Measurements from ENCODE around the gene GSTM1. TPM values are rescaled to one million over a fixed set of nuclear protein-coding genes. Genes with fewer than 3 reads are reported as not detected.
"Not testable (repeated sequence)": the region's sequence is repeated elsewhere in the genome, so short reads cannot be mapped to it uniquely, and the experiment has no call there.

GSTM1 gene
- total and polyA plus RNA-seq, 2 of the 8 experiments (the other 6 are each of a cell fraction or from before 2014, with no cell fraction given): 16.7 to 42.5 TPM

DNA sequence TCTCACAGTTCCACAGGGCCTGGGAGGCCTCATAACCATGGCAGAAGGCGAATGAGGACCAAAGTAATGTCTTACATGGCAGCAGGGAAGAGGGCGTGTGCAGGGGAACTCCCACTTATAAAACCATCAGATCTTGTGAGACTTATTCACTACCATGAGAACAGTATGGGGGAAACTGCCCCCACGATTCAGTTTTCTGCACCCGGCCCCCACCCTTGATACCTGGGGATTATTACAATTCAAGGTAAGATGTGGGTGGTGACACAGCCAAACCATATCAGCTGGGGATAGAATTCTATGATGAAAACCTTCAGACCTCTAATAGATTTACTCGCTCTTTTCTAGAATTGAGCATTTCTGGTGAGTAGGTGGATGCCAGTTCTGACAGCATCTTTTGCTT is 6.8 kb downstream of the GSTM1 start:
- H3K4ac ChIP-seq (replicated peaks; ENCODE audit: insufficient read length, low read depth, low read length); H4K5ac ChIP-seq (ENCODE audit: insufficient read length, low read depth, low read length); H2BK5ac ChIP-seq (ENCODE audit: low read depth, low read length); H3K79me1 ChIP-seq (ENCODE audit: low read depth, low read length); H2BK20ac ChIP-seq (ENCODE audit: low read length); H3K4me2 ChIP-seq (ENCODE audit: insufficient read depth in 1 of 2, low read depth in 2 of 2, low read length in 2 of 2); H3K18ac ChIP-seq (ENCODE audit: extremely low read depth, low read length); H2BK120ac ChIP-seq (replicated peaks; ENCODE audit: low read depth, low read length); H3K4me3 ChIP-seq (ENCODE audit: extremely low read depth in 1 of 4, insufficient read depth in 2 of 4, low read depth in 3 of 4, low read length in 4 of 4); CTCF ChIA-PET (ENCODE audit: partially characterized antibody); H3K14ac ChIP-seq (ENCODE audit: insufficient read length); H3K56ac ChIP-seq (replicated peaks; ENCODE audit: insufficient read length, low read depth, low read length); H2AK5ac ChIP-seq (ENCODE audit: low read depth, low read length); H3K36me3 ChIP-seq (ENCODE audit: control insufficient read depth in 2 of 4, insufficient read depth in 4 of 4, low read length in 3 of 4); H3K27ac ChIP-seq (ENCODE audit: low read depth, low read length); H3K9ac ChIP-seq (replicated peaks in 1 of 4; ENCODE audit: extremely low read depth in 1 of 4, low read depth in 3 of 4, low read length in 3 of 4); H4K91ac ChIP-seq (replicated peaks; ENCODE audit: insufficient read length, low read length); H4K20me1 ChIP-seq (replicated peaks in 1 of 2; ENCODE audit: control insufficient read depth in 1 of 2, insufficient read depth in 2 of 2, low read length in 2 of 2); FAIRE-seq; H3K4me1 ChIP-seq (replicated peaks in 1 of 4; ENCODE audit: control insufficient read depth in 3 of 4, insufficient read depth in 4 of 4, low read length in 3 of 4); H3K27me3 ChIP-seq (replicated peaks in 1 of 4; ENCODE audit: control insufficient read depth in 3 of 4, extremely low read depth in 1 of 4, insufficient read depth in 3 of 4, low read length in 3 of 4); H2BK12ac ChIP-seq (ENCODE audit: low read depth, low read length); POLR2A ChIA-PET (ENCODE audit: partially characterized antibody); H2AFZ ChIP-seq (ENCODE audit: low read length); DNase-seq (ENCODE audit: low read depth in 1 of 2, low spot score in 2 of 2); H3K23ac ChIP-seq (ENCODE audit: insufficient read length); H3K23me2 ChIP-seq (ENCODE audit: low read depth, low read length); H2BK15ac ChIP-seq (ENCODE audit: low read length); H3K79me2 ChIP-seq (ENCODE audit: control insufficient read depth in 1 of 2, insufficient read depth in 2 of 2, low read length in 2 of 2); H3K9me3 ChIP-seq (ENCODE audit: insufficient read depth in 2 of 2, low read depth in 1 of 2, low read length in 1 of 2); H4K8ac ChIP-seq (ENCODE audit: extremely low read depth, insufficient read depth, low read length): not testable (repeated sequence)
- WGBS, 2 experiments (ENCODE audit: extremely low coverage in 1 of 2, insufficient coverage in 1 of 2, insufficient read length in 1 of 2, insufficient replicate concordance in 2 of 2, low coverage in 1 of 2, low lambda C conversion rate in 2 of 2, missing lambda C conversion rate in 1 of 2): 80% methylated on average over 5 of the region's 5 CpGs; no CpG with 5 or more reads in 1 of the 2 experiments

DNA sequence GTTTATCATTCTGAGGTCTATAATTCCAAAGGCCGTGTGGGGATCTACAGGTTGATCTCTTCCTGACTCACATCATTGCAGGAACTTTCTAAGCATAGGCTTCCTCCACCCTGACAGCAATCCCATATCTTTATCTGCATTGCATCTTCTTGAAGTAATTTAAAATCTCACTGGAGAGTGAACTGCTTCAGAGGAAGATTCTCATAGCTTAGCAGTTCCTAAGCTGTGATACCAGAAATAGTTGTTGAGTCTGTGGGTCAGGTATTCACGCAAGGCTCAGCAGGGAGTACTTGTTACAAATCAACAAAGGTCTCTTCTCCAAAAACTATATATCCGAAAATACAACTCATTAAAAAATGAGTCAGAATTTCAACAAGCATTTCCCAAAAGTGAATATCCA is 7.5 kb downstream of the GSTM1 start:
- H2AFZ ChIP-seq (ENCODE audit: low read length); H2AK5ac ChIP-seq (ENCODE audit: low read depth, low read length); H4K91ac ChIP-seq (replicated peaks; ENCODE audit: insufficient read length, low read length); H4K5ac ChIP-seq (ENCODE audit: insufficient read length, low read depth, low read length); H3K4me1 ChIP-seq (replicated peaks in 1 of 4; ENCODE audit: control insufficient read depth in 3 of 4, insufficient read depth in 4 of 4, low read length in 3 of 4); H3K14ac ChIP-seq (ENCODE audit: insufficient read length); H4K20me1 ChIP-seq (replicated peaks in 1 of 2; ENCODE audit: control insufficient read depth in 1 of 2, insufficient read depth in 2 of 2, low read length in 2 of 2); H3K9me3 ChIP-seq (ENCODE audit: insufficient read depth in 2 of 2, low read depth in 1 of 2, low read length in 1 of 2); H2BK12ac ChIP-seq (ENCODE audit: low read depth, low read length); H3K27me3 ChIP-seq (replicated peaks in 1 of 4; ENCODE audit: control insufficient read depth in 3 of 4, extremely low read depth in 1 of 4, insufficient read depth in 3 of 4, low read length in 3 of 4); H3K4me3 ChIP-seq (ENCODE audit: extremely low read depth in 1 of 4, insufficient read depth in 2 of 4, low read depth in 3 of 4, low read length in 4 of 4); H3K18ac ChIP-seq (ENCODE audit: extremely low read depth, low read length); H3K79me1 ChIP-seq (ENCODE audit: low read depth, low read length); H2BK20ac ChIP-seq (ENCODE audit: low read length); H3K23ac ChIP-seq (ENCODE audit: insufficient read length); FAIRE-seq; DNase-seq (ENCODE audit: low read depth in 1 of 2, low spot score in 2 of 2); H2BK15ac ChIP-seq (ENCODE audit: low read length); H3K4ac ChIP-seq (replicated peaks; ENCODE audit: insufficient read length, low read depth, low read length); POLR2A ChIA-PET (ENCODE audit: partially characterized antibody); H3K27ac ChIP-seq (ENCODE audit: low read depth, low read length); H3K4me2 ChIP-seq (ENCODE audit: insufficient read depth in 1 of 2, low read depth in 2 of 2, low read length in 2 of 2); H2BK5ac ChIP-seq (ENCODE audit: low read depth, low read length); H3K23me2 ChIP-seq (ENCODE audit: low read depth, low read length); H2BK120ac ChIP-seq (replicated peaks; ENCODE audit: low read depth, low read length); H3K9ac ChIP-seq (replicated peaks in 1 of 4; ENCODE audit: extremely low read depth in 1 of 4, low read depth in 3 of 4, low read length in 3 of 4); H3K36me3 ChIP-seq (ENCODE audit: control insufficient read depth in 2 of 4, insufficient read depth in 4 of 4, low read length in 3 of 4); H3K56ac ChIP-seq (replicated peaks; ENCODE audit: insufficient read length, low read depth, low read length); H3K79me2 ChIP-seq (ENCODE audit: control insufficient read depth in 1 of 2, insufficient read depth in 2 of 2, low read length in 2 of 2); H4K8ac ChIP-seq (ENCODE audit: extremely low read depth, insufficient read depth, low read length): not testable (repeated sequence)
- 80% methylated on average over 3 of the region's 3 CpGs; no CpG with 5 or more reads in 1 of the 2 experiments for WGBS, 2 experiments (ENCODE audit: extremely low coverage in 1 of 2, insufficient coverage in 1 of 2, insufficient read length in 1 of 2, insufficient replicate concordance in 2 of 2, low coverage in 1 of 2, low lambda C conversion rate in 2 of 2, missing lambda C conversion rate in 1 of 2)
- CTCF ChIA-PET (ENCODE audit: partially characterized antibody): interaction anchor here (1.0 kb wide), 1 partner anchor 8 kb away, joined by 4 read pairs; the partner anchor contains the start of gene GSTM1
